Measurements from ENCODE around the gene MTG2.

Gene MTG2

DNA sequence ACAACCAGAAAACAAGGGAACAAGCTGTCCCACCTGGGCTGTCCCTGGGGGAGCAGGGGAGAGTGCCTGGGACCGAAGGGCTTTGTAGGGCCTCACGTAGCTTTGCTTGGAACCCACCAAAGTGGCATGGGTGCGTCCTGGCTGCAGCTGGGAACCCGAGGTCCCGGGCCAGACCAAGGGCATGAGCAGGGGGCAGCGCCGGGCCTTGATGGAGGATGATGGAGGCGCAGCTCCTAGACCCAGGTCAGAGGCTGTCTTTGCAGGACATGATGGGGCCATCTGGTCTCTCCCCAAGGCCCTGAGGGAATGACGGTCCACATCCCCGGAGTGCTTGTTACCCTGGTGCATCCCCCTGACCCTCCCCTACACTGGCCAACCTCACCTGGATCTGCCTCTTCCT is 47.9 kb downstream of the MTG2 start (continued):
- TF ChIP-seq, protein P1, sequence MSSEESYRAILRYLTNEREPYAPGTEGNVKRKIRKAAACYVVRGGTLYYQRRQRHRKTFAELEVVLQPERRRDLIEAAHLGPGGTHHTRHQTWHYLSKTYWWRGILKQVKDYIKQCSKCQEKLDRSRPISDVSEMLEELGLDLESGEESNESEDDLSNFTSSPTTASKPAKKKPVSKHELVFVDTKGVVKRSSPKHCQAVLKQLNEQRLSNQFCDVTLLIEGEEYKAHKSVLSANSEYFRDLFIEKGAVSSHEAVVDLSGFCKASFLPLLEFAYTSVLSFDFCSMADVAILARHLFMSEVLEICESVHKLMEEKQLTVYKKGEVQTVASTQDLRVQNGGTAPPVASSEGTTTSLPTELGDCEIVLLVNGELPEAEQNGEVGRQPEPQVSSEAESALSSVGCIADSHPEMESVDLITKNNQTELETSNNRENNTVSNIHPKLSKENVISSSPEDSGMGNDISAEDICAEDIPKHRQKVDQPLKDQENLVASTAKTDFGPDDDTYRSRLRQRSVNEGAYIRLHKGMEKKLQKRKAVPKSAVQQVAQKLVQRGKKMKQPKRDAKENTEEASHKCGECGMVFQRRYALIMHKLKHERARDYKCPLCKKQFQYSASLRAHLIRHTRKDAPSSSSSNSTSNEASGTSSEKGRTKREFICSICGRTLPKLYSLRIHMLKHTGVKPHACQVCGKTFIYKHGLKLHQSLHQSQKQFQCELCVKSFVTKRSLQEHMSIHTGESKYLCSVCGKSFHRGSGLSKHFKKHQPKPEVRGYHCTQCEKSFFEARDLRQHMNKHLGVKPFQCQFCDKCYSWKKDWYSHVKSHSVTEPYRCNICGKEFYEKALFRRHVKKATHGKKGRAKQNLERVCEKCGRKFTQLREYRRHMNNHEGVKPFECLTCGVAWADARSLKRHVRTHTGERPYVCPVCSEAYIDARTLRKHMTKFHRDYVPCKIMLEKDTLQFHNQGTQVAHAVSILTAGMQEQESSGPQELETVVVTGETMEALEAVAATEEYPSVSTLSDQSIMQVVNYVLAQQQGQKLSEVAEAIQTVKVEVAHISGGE (tag by site-specific recombination; conservative IDR thresholded peaks at IDR 0.05; ENCODE audit: low read depth): no peak

DNA sequence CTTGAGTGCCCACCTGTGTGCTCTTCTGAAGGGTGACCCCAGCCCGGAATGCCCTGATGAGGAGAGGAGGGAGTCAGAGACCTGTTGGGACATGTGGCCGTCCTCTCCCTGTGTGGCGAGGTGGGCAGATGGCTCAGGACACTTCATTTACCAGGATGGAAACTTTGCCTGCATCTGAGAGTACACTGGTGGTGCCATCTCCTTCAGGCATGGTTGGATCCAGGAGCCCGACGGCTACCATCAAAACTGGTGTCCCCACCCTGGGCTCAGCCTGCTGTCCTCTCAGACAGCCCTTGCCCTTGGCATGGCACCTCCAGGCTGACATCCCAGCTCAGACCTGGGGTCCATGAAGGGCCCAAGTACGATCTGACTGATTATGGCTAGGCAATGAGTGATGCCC is 48.5 kb downstream of the MTG2 start:
- H3K4me3 ChIP-seq (ENCODE audit: low read depth, low read length): no peak overlapping the region
- TF ChIP-seq ZNF114 (tag by site-specific recombination; IDR thresholded peaks at IDR 0.05) (no peak), ZNF626 (tag by site-specific recombination; IDR thresholded peaks at IDR 0.05) (no peak), ZNF221 (tag by site-specific recombination; IDR thresholded peaks at IDR 0.05; ENCODE audit: borderline replicate concordance) (no peak), ZNF426 (tag by site-specific recombination; IDR thresholded peaks at IDR 0.05) (no peak), ZNF768 (tag by site-specific recombination; IDR thresholded peaks at IDR 0.05) (no peak), ZNF138 (tag by site-specific recombination; IDR thresholded peaks at IDR 0.05; ENCODE audit: borderline replicate concordance) (no peak), ZNF302 (tag by site-specific recombination; IDR thresholded peaks at IDR 0.05; ENCODE audit: low read depth) (no peak), SCRT1 (tag by site-specific recombination; IDR thresholded peaks at IDR 0.05; ENCODE audit: borderline replicate concordance) (no peak), ZNF791 (tag by site-specific recombination; IDR thresholded peaks at IDR 0.05) (no peak), ZNF416 (tag by site-specific recombination; IDR thresholded peaks at IDR 0.05) (no peak), ZNF366 (tag by site-specific recombination; conservative IDR thresholded peaks at IDR 0.05) (no peak), KLF7 (tag by site-specific recombination; IDR thresholded peaks at IDR 0.05; ENCODE audit: borderline replicate concordance) (no peak), ZNF660 (tag by site-specific recombination; IDR thresholded peaks at IDR 0.05) (no peak), ZNF514 (tag by site-specific recombination; IDR thresholded peaks at IDR 0.05) (no peak), ZNF48 (tag by site-specific recombination; IDR thresholded peaks at IDR 0.05) (no peak), HOXA7 (CRISPR knock-in tag; IDR thresholded peaks at IDR 0.05; ENCODE audit: borderline replicate concordance) (no peak)
- TF ChIP-seq, protein P2, sequence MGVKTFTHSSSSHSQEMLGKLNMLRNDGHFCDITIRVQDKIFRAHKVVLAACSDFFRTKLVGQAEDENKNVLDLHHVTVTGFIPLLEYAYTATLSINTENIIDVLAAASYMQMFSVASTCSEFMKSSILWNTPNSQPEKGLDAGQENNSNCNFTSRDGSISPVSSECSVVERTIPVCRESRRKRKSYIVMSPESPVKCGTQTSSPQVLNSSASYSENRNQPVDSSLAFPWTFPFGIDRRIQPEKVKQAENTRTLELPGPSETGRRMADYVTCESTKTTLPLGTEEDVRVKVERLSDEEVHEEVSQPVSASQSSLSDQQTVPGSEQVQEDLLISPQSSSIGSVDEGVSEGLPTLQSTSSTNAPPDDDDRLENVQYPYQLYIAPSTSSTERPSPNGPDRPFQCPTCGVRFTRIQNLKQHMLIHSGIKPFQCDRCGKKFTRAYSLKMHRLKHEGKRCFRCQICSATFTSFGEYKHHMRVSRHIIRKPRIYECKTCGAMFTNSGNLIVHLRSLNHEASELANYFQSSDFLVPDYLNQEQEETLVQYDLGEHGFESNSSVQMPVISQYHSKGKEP (tag by site-specific recombination; IDR thresholded peaks at IDR 0.05): no peak
- TF ChIP-seq, protein P3, sequence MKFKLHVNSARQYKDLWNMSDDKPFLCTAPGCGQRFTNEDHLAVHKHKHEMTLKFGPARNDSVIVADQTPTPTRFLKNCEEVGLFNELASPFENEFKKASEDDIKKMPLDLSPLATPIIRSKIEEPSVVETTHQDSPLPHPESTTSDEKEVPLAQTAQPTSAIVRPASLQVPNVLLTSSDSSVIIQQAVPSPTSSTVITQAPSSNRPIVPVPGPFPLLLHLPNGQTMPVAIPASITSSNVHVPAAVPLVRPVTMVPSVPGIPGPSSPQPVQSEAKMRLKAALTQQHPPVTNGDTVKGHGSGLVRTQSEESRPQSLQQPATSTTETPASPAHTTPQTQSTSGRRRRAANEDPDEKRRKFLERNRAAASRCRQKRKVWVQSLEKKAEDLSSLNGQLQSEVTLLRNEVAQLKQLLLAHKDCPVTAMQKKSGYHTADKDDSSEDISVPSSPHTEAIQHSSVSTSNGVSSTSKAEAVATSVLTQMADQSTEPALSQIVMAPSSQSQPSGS (tag by site-specific recombination; IDR thresholded peaks at IDR 0.05; ENCODE audit: low read depth): no peak
- TF ChIP-seq, protein P4, sequence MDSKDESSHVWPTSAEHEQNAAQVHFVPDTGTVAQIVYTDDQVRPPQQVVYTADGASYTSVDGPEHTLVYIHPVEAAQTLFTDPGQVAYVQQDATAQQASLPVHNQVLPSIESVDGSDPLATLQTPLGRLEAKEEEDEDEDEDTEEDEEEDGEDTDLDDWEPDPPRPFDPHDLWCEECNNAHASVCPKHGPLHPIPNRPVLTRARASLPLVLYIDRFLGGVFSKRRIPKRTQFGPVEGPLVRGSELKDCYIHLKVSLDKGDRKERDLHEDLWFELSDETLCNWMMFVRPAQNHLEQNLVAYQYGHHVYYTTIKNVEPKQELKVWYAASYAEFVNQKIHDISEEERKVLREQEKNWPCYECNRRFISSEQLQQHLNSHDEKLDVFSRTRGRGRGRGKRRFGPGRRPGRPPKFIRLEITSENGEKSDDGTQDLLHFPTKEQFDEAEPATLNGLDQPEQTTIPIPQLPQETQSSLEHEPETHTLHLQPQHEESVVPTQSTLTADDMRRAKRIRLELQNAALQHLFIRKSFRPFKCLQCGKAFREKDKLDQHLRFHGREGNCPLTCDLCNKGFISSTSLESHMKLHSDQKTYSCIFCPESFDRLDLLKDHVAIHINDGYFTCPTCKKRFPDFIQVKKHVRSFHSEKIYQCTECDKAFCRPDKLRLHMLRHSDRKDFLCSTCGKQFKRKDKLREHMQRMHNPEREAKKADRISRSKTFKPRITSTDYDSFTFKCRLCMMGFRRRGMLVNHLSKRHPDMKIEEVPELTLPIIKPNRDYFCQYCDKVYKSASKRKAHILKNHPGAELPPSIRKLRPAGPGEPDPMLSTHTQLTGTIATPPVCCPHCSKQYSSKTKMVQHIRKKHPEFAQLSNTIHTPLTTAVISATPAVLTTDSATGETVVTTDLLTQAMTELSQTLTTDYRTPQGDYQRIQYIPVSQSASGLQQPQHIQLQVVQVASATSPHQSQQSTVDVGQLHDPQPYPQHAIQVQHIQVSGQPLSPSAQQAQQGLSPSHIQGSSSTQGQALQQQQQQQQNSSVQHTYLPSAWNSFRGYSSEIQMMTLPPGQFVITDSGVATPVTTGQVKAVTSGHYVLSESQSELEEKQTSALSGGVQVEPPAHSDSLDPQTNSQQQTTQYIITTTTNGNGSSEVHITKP (tag by site-specific recombination; IDR thresholded peaks at IDR 0.05): no peak
- TF ChIP-seq, protein P5, sequence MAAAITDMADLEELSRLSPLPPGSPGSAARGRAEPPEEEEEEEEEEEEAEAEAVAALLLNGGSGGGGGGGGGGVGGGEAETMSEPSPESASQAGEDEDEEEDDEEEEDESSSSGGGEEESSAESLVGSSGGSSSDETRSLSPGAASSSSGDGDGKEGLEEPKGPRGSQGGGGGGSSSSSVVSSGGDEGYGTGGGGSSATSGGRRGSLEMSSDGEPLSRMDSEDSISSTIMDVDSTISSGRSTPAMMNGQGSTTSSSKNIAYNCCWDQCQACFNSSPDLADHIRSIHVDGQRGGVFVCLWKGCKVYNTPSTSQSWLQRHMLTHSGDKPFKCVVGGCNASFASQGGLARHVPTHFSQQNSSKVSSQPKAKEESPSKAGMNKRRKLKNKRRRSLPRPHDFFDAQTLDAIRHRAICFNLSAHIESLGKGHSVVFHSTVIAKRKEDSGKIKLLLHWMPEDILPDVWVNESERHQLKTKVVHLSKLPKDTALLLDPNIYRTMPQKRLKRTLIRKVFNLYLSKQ (tag by site-specific recombination; IDR thresholded peaks at IDR 0.05; ENCODE audit: borderline replicate concordance): no peak
- H3K27ac ChIP-seq (ENCODE audit: extremely low read depth, low read depth, low read length): no peak overlapping the region
- H3K9me3 ChIP-seq (ENCODE audit: control insufficient read depth, insufficient read depth, low read depth, low read length): no peaks in the 10 kb centered on the region
- POLR2A ChIA-PET: no interaction called here
- CTCF ChIA-PET: no interaction called here
- H3K4me1 ChIP-seq (ENCODE audit: control insufficient read depth, insufficient read depth, low read length): no peaks in the 10 kb centered on the region
- H3K36me3 ChIP-seq (ENCODE audit: control insufficient read depth in 2 of 2, insufficient read depth in 1 of 2, low read length in 2 of 2): no peaks in the 10 kb centered on the region
